Heart right ventricle (tissue), 16 donors: ENCODE measurements around the gene NLRC5. TPM values are rescaled to one million over a fixed set of nuclear protein-coding genes. Genes with fewer than 3 reads are reported as not detected.

Experiments
- ATAC-seq, 8 donors: fragments of 200-7000 bp; cut with Tn5 transposase; one replicate each; pipeline ENCODE4 v1.9.1; 2020; ENCODE audit warnings: mild to moderate bottlenecking in 8 of 8, moderate library complexity in 8 of 8, moderate number of reproducible peaks in 1 of 8
- DNase-seq, 2 donors: peaks; one replicate each; pipeline ENCODE4 v3.0.0-alpha.2; 2020
- H3K27ac ChIP-seq, 10 donors: fragments of 200-600 bp; sonication (generic) in 2 of 10; one replicate each; pipeline versions ENCODE4 v1.5.0 to v1.8.0; 2020 to 2022; ENCODE audit warnings: mild to moderate bottlenecking in 3 of 10
- H3K27me3 ChIP-seq, 7 donors: fragments of 200-600 bp; one replicate each; pipeline ENCODE4 v1.8.0; 2021 to 2022; ENCODE audit warnings: mild to moderate bottlenecking in 2 of 7
- H3K36me3 ChIP-seq, 9 donors: fragments of 200-600 bp; sonication (generic) in 1 of 9; one replicate each; pipeline versions ENCODE4 v1.5.0 to v1.8.0; 2020 to 2022; ENCODE audit warnings: mild to moderate bottlenecking in 2 of 9
- H3K4me1 ChIP-seq, 9 donors: fragments of 200-600 bp; sonication (generic) in 1 of 9; one replicate each; pipeline versions ENCODE4 v1.5.0 to v1.8.0; 2020 to 2022; ENCODE audit warnings: mild to moderate bottlenecking in 4 of 9
- H3K4me3 ChIP-seq, 10 donors: fragments of 200-600 bp; sonication (generic) in 2 of 10; one replicate each; pipeline versions ENCODE4 v1.5.0 to v1.8.0; 2020 to 2022; ENCODE audit warnings: mild to moderate bottlenecking in 7 of 10, moderate library complexity in 2 of 10
- H3K9me3 ChIP-seq, 11 donors: fragments of 200-600 bp in 10 of 11; sonication (generic) in 2 of 11; one replicate each; pipeline versions ENCODE4 v1.5.0 to v1.8.0; 2013 to 2022; ENCODE audit warnings: mild to moderate bottlenecking in 2 of 11, control low read depth in 1 of 11, moderate library complexity in 1 of 11
- WGBS, 2 donors: extraction: QIAGEN DNeasy Blood & Tissue Kit; methylation state at CpG; one replicate each; pipeline ENCODE4 v1.1.7; 2013; ENCODE audit warnings: inconsistent platforms in 1 of 2; 5-methylcytosine and 5-hydroxymethylcytosine counted together
- intact Hi-C, 10 donors: fragments of 100-400 bp; cut with DNase I; formaldehyde crosslinking; loops; one replicate each; pipeline versions ENCODE4 v1.11.1 to v1.14.2; 2022
- polyA plus RNA-seq, 2 donors: library from polyadenylated mRNA; stranded (reverse); fragments of 200-250 nt; gene quantifications; one replicate each; pipeline ENCODE4 v1.2.3, GENCODE V29; 2013
- total RNA-seq, 10 donors: library from RNA; stranded (reverse); fragmentation: NEBNext Ultra II Directional in 3 of 10; extraction: Animal tissue kit (Norgen Biotek cat#: 25700) in 3 of 10; gene quantifications; one replicate each; pipeline versions ENCODE4 v1.2.1 to v1.2.4, GENCODE V29; 2021 to 2023
- TF ChIP-seq, protein P1 (sequence below), 9 donors: fragments of 200-600 bp; sonication (generic) in 2 of 9; IDR thresholded peaks; one replicate each; pipeline versions ENCODE4 v1.5.0 to v1.8.0; 2021 to 2022; ENCODE audit warnings: antibody characterized with exemption in 9 of 9, mild to moderate bottlenecking in 5 of 9, moderate library complexity in 1 of 9
- donor health status: Arrhythmogenic right ventricular cardiomyopathy.
- donor health status: ischemic (EF 13 %, LVEDD 7.1; RV severe dilation, severe dysfunction).
- donor health status: healthy with polysubstance abuse.
- donor health status: DM: no; HTN: yes; CAD: no.
- donor health status: DM: no; HTN: no; CAD: no.
- donor health status: ischemic (EF 25% LVEDD 6.9; RV normal size, moderate dysfunction).
- donor health status: ischemic (EF 25% LVEDD 5.7; RV mildly dilated, moderate dysfunction).
- donor health status: healthy.
- donor health status: DM: yes; HTN: yes; CAD: no.
- donor health status: Ischemic cardiomyopathy.
- donor health status: ischemic (EF 35%, LVEDD 5.7; RV mildly dilated, moderate dysfunction).
- donor health status: nonischemic (EF 11% LVEDD 7.7; RV severe dilation, severe dysfunction).
- donor health status: DM: yes; HTN: yes; CAD: no.
- donor health status: PGD.
- donor health status: ischemic (EF 29% LVEDD 5.4; RV normal size, mild dysfunction).
- donor health status: nonischemic (EF 23%, LVEDD 6.1; RV moderate dilation, normal function).

Gene NLRC5
- total and polyA plus RNA-seq, 12 donors = 6.2 to 49.6 (median 13.5) TPM

DNA sequence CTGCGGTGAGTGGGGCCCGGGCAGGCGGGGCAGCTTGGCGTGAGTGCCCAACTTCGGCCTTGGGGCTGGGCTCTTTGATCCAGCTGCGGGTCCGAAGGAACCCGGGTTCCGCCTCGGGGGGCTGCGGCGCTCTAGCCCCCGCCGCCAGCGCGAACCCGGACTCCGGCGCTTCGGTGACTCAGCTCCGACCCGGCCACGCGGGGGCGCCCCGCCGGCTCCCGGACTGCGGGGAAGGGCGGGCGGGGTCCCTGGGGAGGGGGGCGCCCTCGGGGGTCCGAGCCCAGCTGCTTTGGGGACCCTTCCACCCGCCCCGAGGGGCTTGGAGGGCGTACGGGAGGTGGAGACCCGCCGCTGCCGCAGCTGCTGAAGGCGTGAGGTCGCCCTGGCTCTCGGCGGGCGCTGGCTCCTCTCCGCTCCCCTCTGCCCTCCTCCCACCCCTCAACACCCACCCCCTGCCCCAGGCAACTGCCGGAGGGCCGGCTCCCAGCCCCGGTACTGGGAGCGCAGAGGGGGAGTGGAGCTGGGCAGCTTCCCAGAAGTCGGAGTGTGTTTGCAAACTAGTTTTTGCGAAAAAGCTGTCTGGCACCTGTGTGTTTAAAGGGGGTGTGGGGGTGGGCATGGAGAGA, 103.5 kb downstream of the NLRC5 start:
- peak overlapping the region; percentile 77 to 93 (median 88) for H3K27ac ChIP-seq
- DNase-seq (peak in 1 of 2 donors; percentile 61), ATAC-seq (peak; percentile 26 to 59 (median 42))
- H3K27me3 ChIP-seq = no peaks in the 10 kb centered on the region
- intact Hi-C loops = loop anchor here in 4 of 10 donors (1.0 to 10.0 kb wide), 5 partner anchors 52 to 74 kb away; no protein-coding TSS in a partner anchor
- TF ChIP-seq, protein P1, sequence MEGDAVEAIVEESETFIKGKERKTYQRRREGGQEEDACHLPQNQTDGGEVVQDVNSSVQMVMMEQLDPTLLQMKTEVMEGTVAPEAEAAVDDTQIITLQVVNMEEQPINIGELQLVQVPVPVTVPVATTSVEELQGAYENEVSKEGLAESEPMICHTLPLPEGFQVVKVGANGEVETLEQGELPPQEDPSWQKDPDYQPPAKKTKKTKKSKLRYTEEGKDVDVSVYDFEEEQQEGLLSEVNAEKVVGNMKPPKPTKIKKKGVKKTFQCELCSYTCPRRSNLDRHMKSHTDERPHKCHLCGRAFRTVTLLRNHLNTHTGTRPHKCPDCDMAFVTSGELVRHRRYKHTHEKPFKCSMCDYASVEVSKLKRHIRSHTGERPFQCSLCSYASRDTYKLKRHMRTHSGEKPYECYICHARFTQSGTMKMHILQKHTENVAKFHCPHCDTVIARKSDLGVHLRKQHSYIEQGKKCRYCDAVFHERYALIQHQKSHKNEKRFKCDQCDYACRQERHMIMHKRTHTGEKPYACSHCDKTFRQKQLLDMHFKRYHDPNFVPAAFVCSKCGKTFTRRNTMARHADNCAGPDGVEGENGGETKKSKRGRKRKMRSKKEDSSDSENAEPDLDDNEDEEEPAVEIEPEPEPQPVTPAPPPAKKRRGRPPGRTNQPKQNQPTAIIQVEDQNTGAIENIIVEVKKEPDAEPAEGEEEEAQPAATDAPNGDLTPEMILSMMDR (IDR thresholded peaks at IDR 0.05) = peak; percentile 42 to 79 (median 70)
- no peaks in the 10 kb centered on the region for H3K9me3 ChIP-seq
- 0% methylated on average over 45 to 52 of the region's 53 CpGs for WGBS, 2 donors
- H3K36me3 ChIP-seq = peaks cover 0 to 8% (median 0%) of the 10 kb centered on the region in 9 donors
- peak overlapping the region; percentile 47 to 97 (median 83) for H3K4me3 ChIP-seq
- peaks cover 10 to 45% (median 31%) of the 10 kb centered on the region in 9 donors for H3K4me1 ChIP-seq

- WGBS, 2 donors = 58 to 72% methylated on average over 18 of the region's 18 CpGs
- DNase-seq = no peak
- no peaks in the 10 kb centered on the region for H3K9me3 ChIP-seq
- intact Hi-C loops = loop anchor here in 4 of 10 donors (2.0 to 10.0 kb wide), 4 partner anchors 51 to 73 kb away; no protein-coding TSS in a partner anchor
- TF ChIP-seq, protein P1 (IDR thresholded peaks at IDR 0.05) = no peak
- no peak for ATAC-seq
- H3K4me1 ChIP-seq = peaks cover 10 to 54% (median 37%) of the 10 kb centered on the region in 9 donors
- peak overlapping the region in 9 of 10 donors; percentile 71 to 97 (median 83) for H3K4me3 ChIP-seq
- peak overlapping the region in 6 of 10 donors; percentile 6 to 93 (median 90) for H3K27ac ChIP-seq
- peaks cover 0 to 8% (median 0%) of the 10 kb centered on the region in 9 donors for H3K36me3 ChIP-seq
- no peaks in the 10 kb centered on the region for H3K27me3 ChIP-seq
Measured at GRCh38 chr16:57093666-57094564, 104.6 kb downstream of the NLRC5 start.

DNA sequence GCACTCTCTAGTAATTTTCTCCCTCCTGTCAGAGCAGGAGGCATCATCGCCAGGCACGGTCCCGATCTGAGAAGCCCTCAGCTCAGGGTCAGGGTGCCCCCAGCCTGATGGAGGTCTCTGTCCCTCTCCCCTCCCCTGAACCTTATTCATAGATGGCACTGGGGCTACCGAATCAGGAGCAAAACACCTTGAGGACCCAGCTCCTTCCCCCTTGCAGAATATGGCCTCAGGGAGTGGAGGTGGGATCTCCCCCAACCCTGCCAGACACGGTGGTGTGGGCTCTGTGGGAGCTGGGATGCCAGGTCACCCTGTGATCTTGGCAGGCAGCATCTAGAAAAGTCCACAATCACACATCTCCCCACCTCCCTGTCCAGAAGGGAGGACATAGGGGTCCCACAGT, 105.6 kb downstream of the NLRC5 start:
- TF ChIP-seq, protein P1 (IDR thresholded peaks at IDR 0.05) = no peak
- no peak for DNase-seq
- H3K27ac ChIP-seq = no peak overlapping the region
- intact Hi-C loops = loop anchor here in 3 of 10 donors (5.0 to 10.0 kb wide), 3 partner anchors 50 to 57 kb away; no protein-coding TSS in a partner anchor
- H3K9me3 ChIP-seq = no peaks in the 10 kb centered on the region
- ATAC-seq = no peak
- H3K36me3 ChIP-seq = peaks cover 0 to 8% (median 0%) of the 10 kb centered on the region in 9 donors
- H3K4me1 ChIP-seq = peaks cover 10 to 62% (median 37%) of the 10 kb centered on the region in 9 donors
- 81 to 82% methylated on average over 5 of the region's 5 CpGs for WGBS, 2 donors
- no peak overlapping the region for H3K4me3 ChIP-seq
- no peaks in the 10 kb centered on the region for H3K27me3 ChIP-seq

GRCh38 chr16:57096192-57096591, 106.8 kb downstream of the NLRC5 start:
- no peak overlapping the region for H3K4me3 ChIP-seq
- TF ChIP-seq, protein P1 (IDR thresholded peaks at IDR 0.05) = no peak
- DNase-seq = no peak
- 95 to 98% methylated on average over 3 of the region's 3 CpGs for WGBS, 2 donors
- peaks cover 0 to 8% (median 0%) of the 10 kb centered on the region in 9 donors for H3K36me3 ChIP-seq
- intact Hi-C loops = loop anchor here in 1 of 10 donors (10.0 kb wide), 1 partner anchor 49 kb away; no protein-coding TSS in a partner anchor
- H3K4me1 ChIP-seq = peaks cover 10 to 58% (median 37%) of the 10 kb centered on the region in 9 donors
- ATAC-seq = no peak
- H3K27me3 ChIP-seq = no peaks in the 10 kb centered on the region
- no peak overlapping the region for H3K27ac ChIP-seq
- H3K9me3 ChIP-seq = no peaks in the 10 kb centered on the region
